A549 (cell line): ENCODE measurements around the gene MYRF. TPM values are rescaled to one million over a fixed set of nuclear protein-coding genes. Genes with fewer than 3 reads are reported as not detected.
A peak's percentile ranks its signal among the peaks of the same experiment; 100 is the strongest.

ENCODE experiments used
- ATAC-seq, 2 experiments: fragments of 200-7000 bp in 1 of 2; fragments of >200 bp in 1 of 2; cut with Nextera tagmentation in 1 of 2; cut with Tn5 transposase in 1 of 2; 3 replicates each; pipeline versions ENCODE4 v1.8.0 to v1.9.1; 2018 to 2020; ENCODE audit warnings: mild to moderate bottlenecking in 1 of 2, moderate library complexity in 1 of 2
- CTCF ChIA-PET: fragments of 300-600 bp; sonication (Branson Sonifier 250); formaldehyde crosslinking; extraction: SDS; loops from one replicate; lab custom pipeline; 2021; ENCODE audit warnings: antibody characterized with exemption, inconsistent platforms; lab: Yijun Ruan, JAX
- POLR2A ChIA-PET: fragments of 350-600 bp; formaldehyde crosslinking; extraction: SDS; loops from one replicate; lab custom pipeline; 2021; ENCODE audit warnings: antibody characterized with exemption, inconsistent platforms; lab: Yijun Ruan, JAX
- DNase-seq, 2 experiments: peaks; one replicate each; pipeline versions ENCODE4 v3.0.0 to v3.0.0-alpha.2; 2011 to 2016; ENCODE audit warnings: low read depth in 1 of 2, low spot score in 1 of 2
- FAIRE-seq: peaks from 2 replicates; lab custom pipeline; 2011; peaks lifted over from hg19 to GRCh38; lab: Jason Lieb, UNC
- H3K27ac ChIP-seq, 2 experiments: fragments of >200 bp; sonication (Bioruptor Twin); formaldehyde crosslinking; 3 replicates each; pipeline ENCODE4 v1.5.1; 2016 to 2017
- H3K4me1 ChIP-seq: fragments of >200 bp; sonication (Bioruptor Twin); formaldehyde crosslinking; 3 replicates; pipeline ENCODE4 v1.6.1; 2016
- H3K4me2 ChIP-seq: fragments of >200 bp; sonication (Bioruptor Twin); formaldehyde crosslinking; 3 replicates; pipeline ENCODE4 v1.6.1; 2016
- H3K4me3 ChIP-seq: fragments of >200 bp; sonication (Bioruptor Twin); formaldehyde crosslinking; 3 replicates; pipeline ENCODE4 v1.5.1; 2016
- H3K9me3 ChIP-seq: fragments of >200 bp; sonication (Bioruptor Twin); formaldehyde crosslinking; 3 replicates; pipeline ENCODE4 v1.6.1; 2016
- ATOH8 ChIP-seq: fragments of 250-450 bp; sonication (Bioruptor Pico); IDR thresholded peaks from 2 replicates; pipeline ENCODE4 v1.5.0; 2020; ENCODE audit warnings: low read depth, mild to moderate bottlenecking, moderate library complexity
- BCL3 ChIP-seq: fragments of >200 bp; sonication (Bioruptor Twin); formaldehyde crosslinking; IDR thresholded peaks from 3 replicates; pipeline ENCODE4 v1.6.1; 2016
- BHLHE40 ChIP-seq: IDR thresholded peaks from 2 replicates; pipeline ENCODE4 v1.6.1; 2012; ENCODE audit warnings: low read depth, low read length, inconsistent platforms
- CTCF ChIP-seq: fragments of >200 bp; sonication (Bioruptor Twin); formaldehyde crosslinking; IDR thresholded peaks from 3 replicates; pipeline ENCODE4 v1.5.1; 2016
- E2F6 ChIP-seq: IDR thresholded peaks from 2 replicates; pipeline ENCODE4 v1.6.1; 2012; ENCODE audit warnings: low read depth, borderline replicate concordance
- EHMT2 ChIP-seq: fragments of 200-600 bp; sonication (generic); IDR thresholded peaks from 2 replicates; pipeline ENCODE4 v1.6.1; 2016; ENCODE audit warnings: antibody characterized with exemption, low read depth, mild to moderate bottlenecking, moderate library complexity
- EP300 ChIP-seq, 2 experiments: fragments of >200 bp; sonication (Bioruptor Twin); formaldehyde crosslinking; IDR thresholded peaks; 2 replicates in 1 of 2; 3 replicates in 1 of 2; pipeline ENCODE4 v1.6.1; 2016 to 2017
- ESRRA ChIP-seq: fragments of 150-350 bp; IDR thresholded peaks from 2 replicates; pipeline ENCODE4 v1.6.1; 2014; ENCODE audit warnings: mild to moderate bottlenecking, low read length, borderline replicate concordance
- FOXS1 ChIP-seq: fragments of 250-450 bp; sonication (Bioruptor Pico); IDR thresholded peaks from 2 replicates; pipeline ENCODE4 v1.5.0; 2020; ENCODE audit warnings: mild to moderate bottlenecking, moderate library complexity
- HDAC2 ChIP-seq: fragments of 200-600 bp; sonication (generic); IDR thresholded peaks from 2 replicates; pipeline ENCODE4 v1.6.1; 2016
- HES2 ChIP-seq: fragments of >200 bp; sonication (Bioruptor Twin); formaldehyde crosslinking; IDR thresholded peaks from 2 replicates; pipeline ENCODE4 v1.6.1; 2016
- HMGXB4 ChIP-seq: fragments of 250-450 bp; sonication (Bioruptor Pico); IDR thresholded peaks from 2 replicates; pipeline ENCODE4 v1.5.0; 2021; ENCODE audit warnings: mild to moderate bottlenecking, moderate library complexity, borderline replicate concordance
- HOXA7 ChIP-seq: fragments of 250-450 bp; sonication (Bioruptor Pico); IDR thresholded peaks from 2 replicates; pipeline ENCODE4 v1.5.0; 2020; ENCODE audit warnings: mild to moderate bottlenecking, moderate library complexity
- HOXB5 ChIP-seq: fragments of 250-450 bp; sonication (Bioruptor Pico); IDR thresholded peaks from 2 replicates; pipeline ENCODE4 v1.5.0; 2020; ENCODE audit warnings: mild to moderate bottlenecking, moderate library complexity
- JUN ChIP-seq, 2 experiments: fragments of >200 bp; sonication (Bioruptor Twin); formaldehyde crosslinking; IDR thresholded peaks; 2 replicates in 1 of 2; 3 replicates in 1 of 2; pipeline ENCODE4 v1.6.1; 2016 to 2017
- KDM5A ChIP-seq: fragments of 200-600 bp; sonication (generic); IDR thresholded peaks from 2 replicates; pipeline ENCODE4 v1.6.1; 2016; ENCODE audit warnings: antibody characterized with exemption, mild to moderate bottlenecking
- MAFK ChIP-seq: fragments of 450-650 bp; IDR thresholded peaks from 2 replicates; pipeline ENCODE4 v1.6.1; 2014; ENCODE audit not compliant: partially characterized antibody
- MYC ChIP-seq: IDR thresholded peaks from 2 replicates; pipeline ENCODE4 v1.6.1; 2012; ENCODE audit warnings: mild to moderate bottlenecking, inconsistent platforms, low read length, improper control_type of control experiment, borderline replicate concordance
- NFE2L2 ChIP-seq: fragments of 150-350 bp; conservative IDR thresholded peaks from 2 replicates; pipeline ENCODE4 v1.6.1; 2014; ENCODE audit warnings: low read length
- NR3C1 ChIP-seq: fragments of >200 bp; sonication (Bioruptor Twin); formaldehyde crosslinking; IDR thresholded peaks from 3 replicates; pipeline ENCODE4 v1.6.1; 2017
- PHF8 ChIP-seq: fragments of 200-600 bp; sonication (generic); IDR thresholded peaks from 2 replicates; pipeline ENCODE4 v1.6.1; 2016; ENCODE audit warnings: low read depth, mild to moderate bottlenecking, antibody characterized with exemption, moderate library complexity, borderline replicate concordance
- RCOR1 ChIP-seq: fragments of 150-350 bp; IDR thresholded peaks from 2 replicates; pipeline ENCODE4 v1.6.1; 2014; ENCODE audit warnings: antibody characterized with exemption, low read length, low read depth
- USF2 ChIP-seq: fragments of 450-650 bp; IDR thresholded peaks from 2 replicates; pipeline ENCODE4 v1.6.1; 2014; ENCODE audit warnings: antibody characterized with exemption
- ZC3H11A ChIP-seq: fragments of 450-650 bp; IDR thresholded peaks from 2 replicates; pipeline ENCODE4 v1.6.1; 2014; ENCODE audit warnings: antibody characterized with exemption, mild to moderate bottlenecking
- ZFP36 ChIP-seq: fragments of 450-650 bp; IDR thresholded peaks from 2 replicates; pipeline ENCODE4 v1.6.1; 2014; ENCODE audit warnings: borderline replicate concordance; ENCODE audit not compliant: partially characterized antibody
- ZNF302 ChIP-seq: fragments of 250-450 bp; sonication (Bioruptor Pico); IDR thresholded peaks from 2 replicates; pipeline ENCODE4 v1.9.0; 2021; ENCODE audit warnings: inconsistent platforms, mild to moderate bottlenecking, moderate library complexity
- ZSCAN20 ChIP-seq: fragments of 250-450 bp; sonication (Bioruptor Pico); IDR thresholded peaks from 2 replicates; pipeline ENCODE4 v1.8.0; 2022; ENCODE audit warnings: mild to moderate bottlenecking, moderate library complexity
- WGBS: methylation state at CpG from one replicate; pipeline ENCODE4 v1.1.6; 2017; ENCODE audit errors: missing lambda C conversion rate; 5-methylcytosine and 5-hydroxymethylcytosine counted together
- polyA plus RNA-seq, 4 experiments: library from polyadenylated mRNA; depleted of rRNA in 3 of 4; stranded (reverse); fragments of >200 nt; fragmentation: RNase III in 1 of 4; extraction: RNeasy Plus Mini Kit Qiagen cat#74134 plus additional on column Dnase treatment in 1 of 4; gene quantifications; 2 replicates in 3 of 4; 3 replicates in 1 of 4; pipeline ENCODE4 v1.2.3, GENCODE V29; 2011 to 2017

MYRF gene
- polyA plus RNA-seq, 2 of the 4 experiments (the other 2 are of a cell fraction), result 14.7 to 22.3 TPM

- DNase-seq, result no peak
- H3K9me3 ChIP-seq, result no peaks in the 10 kb centered on the region
- 91% methylated on average over 9 of the region's 9 CpGs for WGBS
- H3K4me3 ChIP-seq, result no peak overlapping the region
- no peak for ATAC-seq
- H3K4me1 ChIP-seq, result peaks cover 6% of the 10 kb centered on the region; the same call in 2 of the 3 replicates
- FAIRE-seq, result no peak
- TF ChIP-seq E2F6 (no peak), BCL3 (no peak), ZSCAN20 (CRISPR knock-in tag) (no peak), ZFP36 (no peak), NR3C1 (no peak), HOXB5 (no peak), KDM5A (no peak), RCOR1 (no peak), ESRRA (no peak)
- ChIA-PET CTCF (interaction anchor here (0.5 to 5.4 kb wide), 14 partner anchors 8 to 561 kb away, joined by 3 to 71 read pairs (median 4); partner anchors contain the start of genes FEN1 and MYRF), POLR2A (no interaction called here)
- H3K4me2 ChIP-seq, result no peak overlapping the region
- peak overlapping the region in 1 of 2 experiments; percentile 36; a peak in 2 of 6 replicates for H3K27ac ChIP-seq
Observed at GRCh38 chr11:61780581-61781162, 28.2 kb downstream of the MYRF start.

- ChIA-PET POLR2A (interaction anchor here (1.9 kb wide), 1 partner anchor 10 kb away, joined by 7 read pairs; the partner anchor contains the start of genes FEN1 and TMEM258), CTCF (interaction anchor here (1.5 to 5.4 kb wide), 4 partner anchors 14 to 32 kb away, joined by 5 to 71 read pairs (median 12); partner anchors contain the start of gene MYRF)
- Histone ChIP-seq H3K4me3 (no peak overlapping the region), H3K4me2 (no peak overlapping the region), H3K27ac (no peak overlapping the region), H3K9me3 (no peaks in the 10 kb centered on the region), H3K4me1 (no peaks in the 10 kb centered on the region)
- no peak for TF ChIP-seq MAFK
- no peak for TF ChIP-seq BHLHE40
- no peak for TF ChIP-seq JUN (IDR thresholded peaks at IDR 0.05)
- no peak for TF ChIP-seq MYC
- TF ChIP-seq CTCF, result no peak
- no peak for TF ChIP-seq HDAC2
- TF ChIP-seq FOXS1, result no peak
- TF ChIP-seq ATOH8, result no peak
- no peak for TF ChIP-seq KDM5A
- no peak for TF ChIP-seq PHF8
- TF ChIP-seq HOXB5, result no peak
- TF ChIP-seq USF2, result no peak
- TF ChIP-seq HES2, result no peak
- TF ChIP-seq EP300 (IDR thresholded peaks at IDR 0.05), result no peak
- no peak for TF ChIP-seq EHMT2
- TF ChIP-seq HOXA7 (CRISPR knock-in tag), result no peak
- no peak for TF ChIP-seq ZC3H11A
- no peak for TF ChIP-seq HMGXB4 (CRISPR knock-in tag)
- no peak for TF ChIP-seq NFE2L2
- TF ChIP-seq ZNF302, result no peak
- ATAC-seq (no peak), FAIRE-seq (no peak), DNase-seq (no peak)
- 88% methylated on average over 1 of the region's 5 CpGs for WGBS
Observed at GRCh38 chr11:61781585-61781984, 29.1 kb downstream of the MYRF start.
